SK-N-SH (cell line): ENCODE results near the gene NBPF1.
"Not testable (repeated sequence)": the region's sequence is repeated elsewhere in the genome, so short reads cannot be mapped to it uniquely, and the experiment has no call there.

Experiments
- CTCF ChIP-seq: fragments of 200-600 bp; sonication (generic); IDR thresholded peaks from 2 replicates; pipeline ENCODE4 v1.6.1; 2017; ENCODE audit warnings: antibody characterized with exemption, mild to moderate bottlenecking, moderate library complexity
- EP300 ChIP-seq, 2 experiments: IDR thresholded peaks; 2 replicates each; pipeline versions ENCODE4 v1.4.0 to v1.6.1; 2012; ENCODE audit warnings: borderline replicate concordance in 1 of 2, low read depth in 1 of 2, low read length in 1 of 2
- EZH2phosphoT487 ChIP-seq: fragments of 200-600 bp; sonication (generic); IDR thresholded peaks from 2 replicates; pipeline ENCODE4 v1.6.1; 2017; ENCODE audit warnings: low read depth, mixed run types, mild to moderate bottlenecking, antibody characterized with exemption, moderate library complexity, borderline replicate concordance
- GABPA ChIP-seq: IDR thresholded peaks from 2 replicates; pipeline ENCODE4 v1.4.0; 2012; ENCODE audit warnings: low read depth, mild to moderate bottlenecking
- IRF3 ChIP-seq: fragments of 150-350 bp; IDR thresholded peaks from 2 replicates; pipeline ENCODE4 v1.6.1; 2016; ENCODE audit warnings: mild to moderate bottlenecking, low read depth, low read length
- MEF2A ChIP-seq: IDR thresholded peaks from 2 replicates; pipeline ENCODE4 v1.4.0; 2012; ENCODE audit warnings: low read depth, borderline replicate concordance
- REST ChIP-seq: IDR thresholded peaks from 2 replicates; pipeline ENCODE4 v1.6.1; 2012; ENCODE audit warnings: mild to moderate bottlenecking, low read depth, low read length, moderate library complexity
- TCF12 ChIP-seq: IDR thresholded peaks from 2 replicates; pipeline ENCODE4 v1.4.0; 2012
- TEAD4 ChIP-seq: IDR thresholded peaks from 2 replicates; pipeline ENCODE4 v1.4.0; 2012; ENCODE audit warnings: mild to moderate bottlenecking, borderline replicate concordance; ENCODE audit not compliant: insufficient read depth
- USF2 ChIP-seq: fragments of 150-350 bp; IDR thresholded peaks from 2 replicates; pipeline ENCODE4 v1.6.1; 2017; ENCODE audit warnings: antibody characterized with exemption, low read length, low read depth, borderline replicate concordance

GRCh38 chr1:16610553-16610952, 2.8 kb downstream of the NBPF1 start:
- not testable (repeated sequence) for TF ChIP-seq CTCF; TCF12; EP300 (IDR thresholded peaks at IDR 0.05; ENCODE audit: borderline replicate concordance in 1 of 2, low read depth in 1 of 2, low read length in 1 of 2); REST; IRF3; USF2; EZH2phosphoT487; MEF2A; GABPA; TEAD4
